HG02870 (cell line): Measurements from ENCODE around the gene TAS1R1.

Source experiments
- ATAC-seq: cut with Tn5 transposase; IDR thresholded peaks from one replicate; pipeline ENCODE4 v1.9.1; 2021; ENCODE audit warnings: mild to moderate bottlenecking, moderate library complexity; ENCODE audit not compliant: unreplicated experiment

Gene TAS1R1

DNA sequence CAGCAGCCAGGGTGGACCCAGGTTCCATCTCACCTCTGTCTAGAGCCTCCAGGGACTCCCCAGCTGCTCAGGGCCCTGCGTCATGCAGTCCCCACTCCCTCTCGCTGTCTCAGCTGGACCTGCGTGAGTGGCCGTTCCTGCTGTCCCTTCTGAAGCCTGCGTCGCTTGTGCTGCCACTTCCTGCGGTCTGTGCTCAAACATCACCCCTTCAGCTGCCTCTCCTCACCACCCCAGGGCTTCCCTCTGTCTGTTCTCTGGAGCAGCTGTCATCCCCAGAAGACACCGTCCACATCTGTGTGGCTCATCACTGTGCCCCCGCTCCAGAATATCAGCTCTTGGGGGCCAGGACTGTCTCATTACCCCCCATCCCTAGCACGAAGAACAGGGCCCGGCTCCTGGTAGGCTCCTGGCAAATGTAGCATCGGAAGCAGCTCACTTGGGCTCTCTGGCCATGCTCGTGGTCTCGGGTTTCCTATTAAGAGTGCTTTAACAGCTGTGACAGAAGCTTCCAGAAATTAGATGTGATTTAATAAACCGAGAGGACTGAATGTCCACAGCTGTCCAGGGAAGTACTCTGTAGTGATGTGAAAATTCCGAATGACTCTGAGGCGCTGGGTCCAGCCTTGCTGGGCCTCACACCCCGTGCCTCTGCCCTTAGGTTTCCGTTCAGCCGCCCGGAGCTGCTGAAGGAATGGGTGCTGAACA lies 72.9 kb downstream of the TAS1R1 start:
- no peak for ATAC-seq

DNA sequence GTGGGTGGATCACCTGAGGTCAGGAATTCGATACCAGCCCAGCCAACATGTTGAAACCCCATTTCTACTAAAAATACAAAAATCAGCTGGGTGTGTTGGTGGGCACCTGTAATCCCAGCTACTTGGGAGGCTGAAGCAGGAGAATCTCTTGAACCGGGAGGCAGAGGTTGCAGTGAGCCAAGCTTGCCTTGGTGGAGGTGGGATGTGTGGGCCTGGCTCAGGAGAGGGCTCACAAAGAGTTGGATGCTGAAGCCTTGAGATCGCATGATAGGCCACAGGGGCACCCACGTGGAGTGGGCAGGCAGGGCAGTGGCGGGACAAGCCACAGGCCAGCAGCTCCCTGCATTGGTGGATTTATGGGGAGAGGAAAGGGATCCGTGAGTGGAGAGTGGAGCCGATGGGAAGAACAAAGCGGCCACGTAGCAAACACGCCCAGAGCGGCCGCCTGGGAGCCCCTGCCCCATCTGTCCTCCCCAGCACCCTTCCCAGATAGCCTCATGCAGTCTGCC lies 73.9 kb downstream of the TAS1R1 start:
- ATAC-seq, result no peak
